IMR-90 (cell line): ENCODE measurements around the gene FN1.

Experiments used
- BHLHE40 ChIP-seq: fragments of 150-350 bp; IDR thresholded peaks from 2 replicates; pipeline ENCODE4 v1.6.1; 2016; ENCODE audit warnings: mild to moderate bottlenecking, low read depth, low read length
- CEBPB ChIP-seq: IDR thresholded peaks from 2 replicates; pipeline ENCODE4 v1.6.1; 2012; ENCODE audit warnings: low read depth, low read length, improper control_type of control experiment
- CTCF ChIP-seq: conservative IDR thresholded peaks from 2 replicates; pipeline ENCODE4 v1.5.1; 2012; ENCODE audit warnings: mild to moderate bottlenecking, low read depth, low read length, improper control_type of control experiment
- FOS ChIP-seq: fragments of 150-350 bp; IDR thresholded peaks from 2 replicates; pipeline ENCODE4 v1.6.1; 2016; ENCODE audit warnings: low read depth, low read length
- MAFK ChIP-seq: IDR thresholded peaks from 2 replicates; pipeline ENCODE4 v1.6.1; 2012; ENCODE audit warnings: low read depth, low read length, improper control_type of control experiment
- MAZ ChIP-seq: IDR thresholded peaks from 2 replicates; pipeline ENCODE4 v1.6.1; 2012; ENCODE audit warnings: low read depth, mild to moderate bottlenecking, low read length, improper control_type of control experiment, moderate library complexity, borderline replicate concordance
- MXI1 ChIP-seq: IDR thresholded peaks from 2 replicates; pipeline ENCODE4 v1.6.1; 2012; ENCODE audit warnings: low read depth, mild to moderate bottlenecking, low read length, moderate library complexity, borderline replicate concordance
- POLR2A ChIP-seq: IDR thresholded peaks from 2 replicates; pipeline ENCODE4 v1.6.1; 2012; ENCODE audit warnings: mild to moderate bottlenecking, low read depth, low read length
- RAD21 ChIP-seq: IDR thresholded peaks from 2 replicates; pipeline ENCODE4 v1.6.1; 2012; ENCODE audit warnings: low read length, improper control_type of control experiment
- RCOR1 ChIP-seq: IDR thresholded peaks from 2 replicates; pipeline ENCODE4 v1.6.1; 2012; ENCODE audit warnings: mild to moderate bottlenecking, low read length, improper control_type of control experiment; ENCODE audit not compliant: insufficient replicate concordance
- RFX5 ChIP-seq: IDR thresholded peaks from 2 replicates; pipeline ENCODE4 v1.8.0; 2012; ENCODE audit warnings: low read depth, mild to moderate bottlenecking, low read length, moderate library complexity
- SMC3 ChIP-seq: fragments of 150-350 bp; IDR thresholded peaks from 2 replicates; pipeline ENCODE4 v1.6.1; 2016; ENCODE audit warnings: low read depth, mild to moderate bottlenecking, antibody characterized with exemption, low read length, moderate library complexity
- USF2 ChIP-seq: fragments of 150-350 bp; IDR thresholded peaks from 2 replicates; pipeline ENCODE4 v1.6.1; 2017; ENCODE audit warnings: mild to moderate bottlenecking, antibody characterized with exemption, low read length, low read depth

GRCh38 chr2:215392687-215393270 lies 43.1 kb downstream of the FN1 start:
- no peak for TF ChIP-seq BHLHE40
- TF ChIP-seq CTCF: no peak
- TF ChIP-seq SMC3: no peak
- TF ChIP-seq POLR2A: no peak
- TF ChIP-seq MAZ: no peak
- no peak for TF ChIP-seq RAD21
- no peak for TF ChIP-seq RCOR1
- TF ChIP-seq RFX5: no peak
- TF ChIP-seq CEBPB: no peak
- TF ChIP-seq MXI1: no peak
- TF ChIP-seq MAFK: no peak
- no peak for TF ChIP-seq USF2
- no peak for TF ChIP-seq FOS
